GM12878 (cell line): ENCODE data around the gene FGF12. TPM values are rescaled to one million over a fixed set of nuclear protein-coding genes. Genes with fewer than 3 reads are reported as not detected.

Source experiments
- ATAC-seq: fragments of 200-7000 bp; cut with Tn5 transposase; 3 replicates; pipeline ENCODE4 v1.9.1; 2020; ENCODE audit warnings: mild to moderate bottlenecking, moderate library complexity
- BruUV-seq: library from RNA; stranded (reverse); fragments of 400-500 nt; replicated peaks from 2 replicates; lab custom pipeline; 2021; lab: Mats Ljungman, UMichigan
- CTCF ChIA-PET: fragments of 300-600 bp; sonication (Branson Sonifier 250); formaldehyde crosslinking; extraction: SDS; loops from one replicate; lab custom pipeline; 2021; ENCODE audit warnings: inconsistent platforms; lab: Yijun Ruan, JAX
- POLR2A ChIA-PET: fragments of 350-600 bp; formaldehyde crosslinking; extraction: SDS; loops from one replicate; lab custom pipeline; 2021; ENCODE audit warnings: inconsistent platforms; lab: Charles Lee
- RAD21 ChIA-PET: fragments of 300-600 bp; sonication (Branson Sonifier 250); formaldehyde crosslinking; loops from one replicate; lab custom pipeline; 2023; ENCODE audit warnings: antibody characterized with exemption; ENCODE audit not compliant: unreplicated experiment; lab: Charles Lee
- SMC1A ChIA-PET: fragments of 300-600 bp; sonication (Branson Sonifier 250); formaldehyde crosslinking; loops from one replicate; lab custom pipeline; 2023; ENCODE audit not compliant: unreplicated experiment, uncharacterized antibody; lab: Charles Lee
- DNase-seq: peaks from one replicate; pipeline ENCODE4 v3.0.0-alpha.2; 2011; ENCODE audit warnings: low read depth, low spot score
- FAIRE-seq: peaks from 3 replicates; lab custom pipeline; 2011; peaks lifted over from hg19 to GRCh38; lab: Jason Lieb, UNC
- H2AFZ ChIP-seq: 2 replicates; pipeline ENCODE4 v1.6.0; 2011; ENCODE audit warnings: low read depth, low read length, control low read depth; ENCODE audit not compliant: control insufficient read depth
- H3K27ac ChIP-seq: 2 replicates; pipeline ENCODE4 v1.5.1; 2011; ENCODE audit warnings: control low read depth; ENCODE audit not compliant: control insufficient read depth, insufficient read depth
- H3K27me3 ChIP-seq, 2 experiments: replicated peaks in 1 of 2; 2 replicates each; pipeline versions ENCODE4 v1.6.0 to v1.6.1; 2011; ENCODE audit warnings: low read length in 1 of 2; ENCODE audit not compliant: control insufficient read depth in 2 of 2, insufficient read depth in 2 of 2
- H3K36me3 ChIP-seq, 2 experiments: 2 replicates each; pipeline ENCODE4 v1.5.1; 2011; ENCODE audit warnings: low read length in 1 of 2; ENCODE audit not compliant: control insufficient read depth in 2 of 2, insufficient read depth in 2 of 2
- H3K4me1 ChIP-seq: 2 replicates; pipeline ENCODE4 v1.6.1; 2011; ENCODE audit warnings: mild to moderate bottlenecking, low read length, moderate library complexity, mixed read lengths; ENCODE audit not compliant: control insufficient read depth, insufficient read depth
- H3K4me2 ChIP-seq: 2 replicates; pipeline ENCODE4 v1.6.0; 2011; ENCODE audit warnings: control low read depth; ENCODE audit not compliant: control insufficient read depth, insufficient read depth
- H3K4me3 ChIP-seq: fragments of 200-600 bp; sonication (generic); 2 replicates; pipeline ENCODE4 v1.5.1; 2016
- H3K79me2 ChIP-seq: 2 replicates; pipeline ENCODE4 v1.6.0; 2011; ENCODE audit warnings: low read length; ENCODE audit not compliant: control insufficient read depth, insufficient read depth
- H3K9ac ChIP-seq: 2 replicates; pipeline ENCODE4 v1.8.0; 2011; ENCODE audit warnings: low read length, control low read depth, mixed read lengths; ENCODE audit not compliant: control insufficient read depth, insufficient read depth
- H3K9me3 ChIP-seq: replicated peaks from 3 replicates; pipeline ENCODE4 v1.5.1; 2011; ENCODE audit warnings: mild to moderate bottlenecking, low read length; ENCODE audit not compliant: control insufficient read depth, insufficient read depth
- H4K20me1 ChIP-seq: 2 replicates; pipeline ENCODE4 v1.6.0; 2011; ENCODE audit not compliant: control insufficient read depth, insufficient read depth
- HSF1 ChIP-seq: fragments of 150-350 bp; IDR thresholded peaks from 2 replicates; pipeline ENCODE4 v1.6.1; 2014; ENCODE audit warnings: mild to moderate bottlenecking, low read depth, low read length
- IKZF1 ChIP-seq: fragments of 450-650 bp; conservative IDR thresholded peaks from 2 replicates; pipeline ENCODE4 v1.6.1; 2017; ENCODE audit warnings: antibody characterized with exemption, mild to moderate bottlenecking
- IRF4 ChIP-seq: IDR thresholded peaks from 2 replicates; pipeline ENCODE4 v1.6.1; 2011; ENCODE audit warnings: low read depth, low read length
- JUNB ChIP-seq: IDR thresholded peaks from 2 replicates; pipeline ENCODE4 v1.6.1; 2016; ENCODE audit warnings: antibody characterized with exemption, mild to moderate bottlenecking
- KAT2A ChIP-seq: conservative IDR thresholded peaks from 2 replicates; pipeline ENCODE4 v1.6.1; 2011; ENCODE audit warnings: low read depth, low read length; ENCODE audit not compliant: control insufficient read depth
- NFYB ChIP-seq: IDR thresholded peaks from 2 replicates; pipeline ENCODE4 v1.6.1; 2011; ENCODE audit warnings: low read depth, mild to moderate bottlenecking, low read length, improper control_type of control experiment, moderate library complexity; ENCODE audit not compliant: insufficient read depth
- POLR2AphosphoS5 ChIP-seq: IDR thresholded peaks from 2 replicates; pipeline ENCODE4 v1.6.1; 2011; ENCODE audit warnings: mild to moderate bottlenecking, low read length, inconsistent platforms
- RBBP5 ChIP-seq: fragments of 200-600 bp; sonication (generic); conservative IDR thresholded peaks from 2 replicates; pipeline ENCODE4 v1.6.1; 2016
- RCOR1 ChIP-seq: conservative IDR thresholded peaks from 2 replicates; pipeline ENCODE4 v1.6.1; 2012; ENCODE audit warnings: low read depth, low read length, improper control_type of control experiment
- SIN3A ChIP-seq: IDR thresholded peaks from 2 replicates; pipeline ENCODE4 v1.6.1; 2012; ENCODE audit warnings: low read depth, low read length, improper control_type of control experiment
- SREBF1 ChIP-seq: IDR thresholded peaks from 2 replicates; pipeline ENCODE4 v1.6.1; 2012; ENCODE audit warnings: mild to moderate bottlenecking, low read length
- TBL1XR1 ChIP-seq: IDR thresholded peaks from 2 replicates; pipeline ENCODE4 v1.6.1; 2012; ENCODE audit warnings: low read depth, low read length, improper control_type of control experiment
- WGBS: methylation state at CpG from one replicate; pipeline ENCODE4 v1.1.6; 2016; ENCODE audit warnings: low lambda C conversion rate; ENCODE audit not compliant: insufficient replicate concordance, insufficient coverage; ENCODE audit errors: missing lambda C conversion rate; 5-methylcytosine and 5-hydroxymethylcytosine counted together
- in situ Hi-C: fragments of 300-500 bp; cut with MboI; formaldehyde crosslinking; loops from 9 replicates; pipeline ENCODE4 v1.14.3; 2018; ENCODE audit warnings: mixed read lengths
- intact Hi-C: fragments of 100-400 bp; cut with micrococcal nuclease; formaldehyde crosslinking; loops from one replicate; pipeline ENCODE4 v1.14.2; 2022; ENCODE audit not compliant: unreplicated experiment
- polyA plus RNA-seq, 11 experiments: library from polyadenylated mRNA; depleted of rRNA in 4 of 11; unstranded in 6 of 11; stranded (reverse) in 5 of 11; fragments of >200 nt; fragmentation: Nextera tagmentation in 4 of 11; fragmentation: Illumina TruSeq in 1 of 11; extraction: Ambion mirVana in 4 of 11; extraction: Trizol in 1 of 11; gene quantifications; 1 replicate in 1 of 11; 2 replicates in 10 of 11; pipeline versions ENCODE4 v1.2.1 to v1.2.3, GENCODE V29; 2011 to 2016; ENCODE audit warnings: inconsistent platforms in 2 of 11, missing spikeins in 2 of 11, low read depth in 1 of 11
- total RNA-seq, 4 experiments: library from RNA; depleted of rRNA in 3 of 4; stranded (reverse); fragments of >200 nt in 3 of 4; fragmentation: Illumina TruSeq in 1 of 4; extraction: Trizol in 1 of 4; gene quantifications; 2 replicates each; pipeline versions ENCODE4 v1.2.1 to v1.2.3, GENCODE V29; 2013 to 2021
- TF ChIP-seq, protein P1 (sequence below): fragments of 450-650 bp; conservative IDR thresholded peaks from 2 replicates; pipeline ENCODE4 v1.6.1; 2017; ENCODE audit warnings: mild to moderate bottlenecking, moderate library complexity
- TF ChIP-seq, protein P2 (sequence below): IDR thresholded peaks from 2 replicates; pipeline ENCODE4 v1.6.1; 2012; ENCODE audit warnings: low read depth, low read length, improper control_type of control experiment
- TF ChIP-seq, protein P3 (sequence below): fragments of 450-650 bp; formaldehyde crosslinking; IDR thresholded peaks from 2 replicates; pipeline ENCODE4 v1.4.0; 2022; ENCODE audit warnings: mild to moderate bottlenecking, moderate library complexity

Gene FGF12
- total and polyA plus RNA-seq, 10 of the 15 experiments (the other 5 are each of a cell fraction or from before 2014, with no cell fraction given) = 0.03 to 0.43 (median 0.13) TPM; not detected in 7

DNA sequence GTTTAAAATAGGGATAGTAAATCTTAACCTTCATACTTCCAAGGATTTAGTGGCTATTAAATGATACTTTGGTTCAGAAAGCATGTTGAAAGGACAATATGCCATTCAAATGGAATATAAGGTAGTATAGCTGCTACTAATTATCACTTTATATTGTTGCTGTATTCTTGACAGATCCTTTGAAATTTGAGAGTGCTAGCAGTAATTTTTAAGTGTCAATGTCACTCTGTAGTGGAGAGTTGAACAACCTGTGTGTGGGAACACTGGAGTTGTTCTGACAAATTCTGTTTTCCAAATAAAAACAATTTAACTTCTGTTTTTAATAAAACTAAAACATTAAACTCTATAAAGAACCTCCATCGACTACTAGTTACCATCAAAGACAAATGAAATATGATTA is 565.7 kb downstream of the FGF12 start:
- H4K20me1 ChIP-seq = no peaks in the 10 kb centered on the region
- no peaks in the 10 kb centered on the region for H3K79me2 ChIP-seq
- 0% methylated on average over 1 of the region's 1 CpG for WGBS
- no peaks in the 10 kb centered on the region for H3K36me3 ChIP-seq
- H3K4me3 ChIP-seq = no peak overlapping the region
- no peak for FAIRE-seq
- intact Hi-C loops (no loop called here), in situ Hi-C loops (no loop called here)
- RAD21 ChIA-PET = no interaction called here
- no peak overlapping the region for H3K4me2 ChIP-seq
- H2AFZ ChIP-seq = no peak overlapping the region
- no peaks in the 10 kb centered on the region for H3K27me3 ChIP-seq
- DNase-seq = no peak
- no peaks in the 10 kb centered on the region for H3K9me3 ChIP-seq
- no peak overlapping the region for H3K27ac ChIP-seq
- no peak for ATAC-seq
- no peak overlapping the region for H3K9ac ChIP-seq
- TF ChIP-seq RCOR1 (no peak), TBL1XR1 (no peak), HSF1 (no peak), POLR2AphosphoS5 (no peak), SREBF1 (no peak), KAT2A (no peak), IRF4 (no peak), IKZF1 (no peak), SIN3A (no peak), JUNB (no peak), NFYB (no peak), RBBP5 (no peak)
- TF ChIP-seq, protein P1, sequence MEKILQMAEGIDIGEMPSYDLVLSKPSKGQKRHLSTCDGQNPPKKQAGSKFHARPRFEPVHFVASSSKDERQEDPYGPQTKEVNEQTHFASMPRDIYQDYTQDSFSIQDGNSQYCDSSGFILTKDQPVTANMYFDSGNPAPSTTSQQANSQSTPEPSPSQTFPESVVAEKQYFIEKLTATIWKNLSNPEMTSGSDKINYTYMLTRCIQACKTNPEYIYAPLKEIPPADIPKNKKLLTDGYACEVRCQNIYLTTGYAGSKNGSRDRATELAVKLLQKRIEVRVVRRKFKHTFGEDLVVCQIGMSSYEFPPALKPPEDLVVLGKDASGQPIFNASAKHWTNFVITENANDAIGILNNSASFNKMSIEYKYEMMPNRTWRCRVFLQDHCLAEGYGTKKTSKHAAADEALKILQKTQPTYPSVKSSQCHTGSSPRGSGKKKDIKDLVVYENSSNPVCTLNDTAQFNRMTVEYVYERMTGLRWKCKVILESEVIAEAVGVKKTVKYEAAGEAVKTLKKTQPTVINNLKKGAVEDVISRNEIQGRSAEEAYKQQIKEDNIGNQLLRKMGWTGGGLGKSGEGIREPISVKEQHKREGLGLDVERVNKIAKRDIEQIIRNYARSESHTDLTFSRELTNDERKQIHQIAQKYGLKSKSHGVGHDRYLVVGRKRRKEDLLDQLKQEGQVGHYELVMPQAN = no peak
- TF ChIP-seq, protein P2, sequence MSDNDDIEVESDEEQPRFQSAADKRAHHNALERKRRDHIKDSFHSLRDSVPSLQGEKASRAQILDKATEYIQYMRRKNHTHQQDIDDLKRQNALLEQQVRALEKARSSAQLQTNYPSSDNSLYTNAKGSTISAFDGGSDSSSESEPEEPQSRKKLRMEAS = no peak
- TF ChIP-seq, protein P3, sequence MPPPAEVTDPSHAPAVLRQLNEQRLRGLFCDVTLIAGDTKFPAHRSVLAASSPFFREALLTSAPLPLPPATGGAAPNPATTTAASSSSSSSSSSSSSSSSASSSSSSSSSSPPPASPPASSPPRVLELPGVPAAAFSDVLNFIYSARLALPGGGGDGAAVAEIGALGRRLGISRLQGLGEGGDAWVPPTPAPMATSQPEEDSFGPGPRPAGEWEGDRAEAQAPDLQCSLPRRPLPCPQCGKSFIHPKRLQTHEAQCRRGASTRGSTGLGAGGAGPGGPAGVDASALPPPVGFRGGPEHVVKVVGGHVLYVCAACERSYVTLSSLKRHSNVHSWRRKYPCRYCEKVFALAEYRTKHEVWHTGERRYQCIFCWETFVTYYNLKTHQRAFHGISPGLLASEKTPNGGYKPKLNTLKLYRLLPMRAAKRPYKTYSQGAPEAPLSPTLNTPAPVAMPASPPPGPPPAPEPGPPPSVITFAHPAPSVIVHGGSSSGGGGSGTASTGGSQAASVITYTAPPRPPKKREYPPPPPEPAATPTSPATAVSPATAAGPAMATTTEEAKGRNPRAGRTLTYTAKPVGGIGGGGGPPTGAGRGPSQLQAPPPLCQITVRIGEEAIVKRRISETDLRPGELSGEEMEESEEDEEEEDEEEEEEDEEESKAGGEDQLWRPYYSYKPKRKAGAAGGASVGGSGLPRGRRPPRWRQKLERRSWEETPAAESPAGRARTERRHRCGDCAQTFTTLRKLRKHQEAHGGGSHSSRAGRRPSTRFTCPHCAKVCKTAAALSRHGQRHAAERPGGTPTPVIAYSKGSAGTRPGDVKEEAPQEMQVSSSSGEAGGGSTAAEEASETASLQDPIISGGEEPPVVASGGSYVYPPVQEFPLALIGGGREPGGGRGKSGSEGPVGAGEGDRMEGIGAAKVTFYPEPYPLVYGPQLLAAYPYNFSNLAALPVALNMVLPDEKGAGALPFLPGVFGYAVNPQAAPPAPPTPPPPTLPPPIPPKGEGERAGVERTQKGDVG = no peak
- SMC1A ChIA-PET = no interaction called here
- no peaks in the 10 kb centered on the region for H3K4me1 ChIP-seq
- no TSS peak for BruUV-seq
- CTCF ChIA-PET = interaction anchor here (1.3 kb wide), 1 partner anchor 25 kb away, joined by 3 read pairs; no protein-coding TSS in a partner anchor
- POLR2A ChIA-PET = no interaction called here
